ENCODE results near the gene GOLIM4.
A peak's percentile ranks its signal among the peaks of the same experiment; 100 is the strongest.
"Not testable (repeated sequence)": the region's sequence is repeated elsewhere in the genome, so short reads cannot be mapped to it uniquely, and the experiment has no call there.

GOLIM4 gene

DNA sequence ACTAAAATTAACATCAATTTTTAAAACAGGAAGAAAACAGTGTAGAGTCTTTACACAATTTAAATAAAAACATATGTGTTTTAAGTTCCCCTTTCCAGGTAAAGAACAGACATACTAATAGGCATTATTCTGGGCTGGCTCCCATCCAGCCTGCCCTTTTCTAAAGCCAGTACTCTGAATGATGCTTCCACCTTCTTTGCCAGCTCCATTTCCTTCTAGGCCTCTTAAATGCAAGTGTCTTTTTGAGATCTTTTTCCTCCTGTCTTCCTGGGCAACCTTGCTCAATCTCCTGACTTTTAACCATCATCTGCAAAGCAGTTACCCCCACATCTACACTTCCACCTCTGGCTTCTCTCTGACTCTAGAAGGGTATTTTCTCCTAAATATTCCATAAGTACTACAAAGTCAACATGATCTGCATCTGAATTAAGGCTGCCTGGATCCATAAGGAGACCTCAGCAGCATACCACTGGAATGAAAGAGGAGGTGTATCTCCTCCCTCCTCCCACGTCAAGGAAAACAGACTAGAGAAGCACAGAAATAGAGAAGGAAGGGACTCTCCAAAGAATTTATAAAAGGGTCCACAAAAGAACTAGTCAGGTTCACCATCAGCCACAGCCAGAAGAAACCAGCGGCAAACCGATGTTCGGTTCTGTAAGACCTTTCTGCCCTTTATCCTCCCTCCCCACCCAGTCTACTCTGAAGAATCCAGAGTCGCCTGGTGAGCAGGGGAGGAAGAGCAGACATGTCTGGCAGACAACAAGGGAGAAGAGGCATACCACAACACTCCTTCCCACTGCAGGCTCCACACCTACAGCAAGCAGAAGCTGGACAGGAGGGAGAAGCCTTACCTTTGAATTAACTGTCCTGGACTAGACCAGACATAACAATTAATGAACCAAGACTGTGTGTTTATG, 47.1 kb downstream of the GOLIM4 start:
- DNase-seq (ENCODE audit: low read depth): no peak

DNA sequence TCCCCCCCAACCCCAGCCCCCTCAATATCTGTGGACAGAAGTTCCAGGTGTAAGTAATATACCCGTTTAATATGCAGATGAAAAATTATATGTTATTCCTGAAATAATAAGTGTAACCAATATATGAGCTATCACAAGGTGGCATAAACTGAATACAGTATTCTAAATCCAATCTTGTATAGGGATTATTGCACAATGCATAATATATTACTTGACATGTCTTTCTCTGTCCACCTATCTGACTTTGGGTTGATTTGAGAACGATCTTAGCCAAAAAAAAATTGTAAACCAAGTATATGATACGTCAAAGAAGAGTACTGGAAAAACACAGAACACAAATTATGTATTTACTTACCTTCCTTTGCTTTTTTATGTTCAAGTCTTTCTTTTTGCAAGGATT, 47.8 kb downstream of the GOLIM4 start:
- no peak for DNase-seq (ENCODE audit: low read depth)

DNA sequence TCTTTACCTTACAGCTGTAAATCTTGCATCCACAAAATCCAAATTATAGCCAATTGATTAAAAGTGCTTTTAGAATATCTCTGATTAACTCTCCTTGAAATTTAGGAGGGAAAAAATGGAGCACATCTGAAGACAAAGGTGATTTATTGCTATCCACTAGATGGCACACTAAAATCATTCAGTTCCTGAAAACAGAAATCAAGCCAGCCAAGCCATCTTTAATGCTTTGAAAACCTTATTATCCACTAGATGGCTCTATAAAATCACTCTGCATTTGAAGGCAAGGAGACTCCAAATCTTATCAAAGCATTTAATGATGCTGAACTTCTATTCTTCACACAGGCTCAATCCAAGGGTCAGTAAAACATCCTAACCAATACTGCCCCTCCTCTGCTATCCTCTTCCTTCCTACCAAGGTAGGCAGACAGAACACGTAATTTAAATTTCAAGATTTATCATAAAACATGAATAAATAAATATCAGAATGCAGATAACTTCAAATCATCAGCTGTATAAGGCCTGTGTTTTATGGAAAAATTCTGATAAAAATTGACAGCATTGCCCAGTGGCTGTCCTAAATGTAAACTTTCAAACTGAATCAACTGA, 48.4 kb downstream of the GOLIM4 start:
- DNase-seq (ENCODE audit: low read depth): peak; percentile 81

DNA sequence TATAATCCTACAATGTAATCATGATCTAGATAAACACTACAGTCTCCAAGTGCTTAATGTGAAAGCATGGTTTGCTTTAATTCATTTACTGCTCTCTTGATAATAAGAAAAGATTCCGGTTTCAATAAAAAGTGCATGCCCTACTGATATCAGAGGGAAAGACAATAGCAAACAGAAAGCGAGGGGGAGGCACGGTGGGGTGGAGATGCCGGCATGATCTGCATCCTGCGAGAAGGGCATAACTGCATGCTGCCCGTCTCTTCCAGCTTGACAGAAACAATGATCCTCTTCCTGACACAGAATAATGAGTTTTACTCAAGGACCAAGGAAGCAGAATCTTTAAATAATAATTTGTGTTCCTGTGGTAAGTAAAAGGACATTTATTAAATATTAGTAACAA, 51.7 kb downstream of the GOLIM4 start:
- DNase-seq (ENCODE audit: low read depth): no peak

DNA sequence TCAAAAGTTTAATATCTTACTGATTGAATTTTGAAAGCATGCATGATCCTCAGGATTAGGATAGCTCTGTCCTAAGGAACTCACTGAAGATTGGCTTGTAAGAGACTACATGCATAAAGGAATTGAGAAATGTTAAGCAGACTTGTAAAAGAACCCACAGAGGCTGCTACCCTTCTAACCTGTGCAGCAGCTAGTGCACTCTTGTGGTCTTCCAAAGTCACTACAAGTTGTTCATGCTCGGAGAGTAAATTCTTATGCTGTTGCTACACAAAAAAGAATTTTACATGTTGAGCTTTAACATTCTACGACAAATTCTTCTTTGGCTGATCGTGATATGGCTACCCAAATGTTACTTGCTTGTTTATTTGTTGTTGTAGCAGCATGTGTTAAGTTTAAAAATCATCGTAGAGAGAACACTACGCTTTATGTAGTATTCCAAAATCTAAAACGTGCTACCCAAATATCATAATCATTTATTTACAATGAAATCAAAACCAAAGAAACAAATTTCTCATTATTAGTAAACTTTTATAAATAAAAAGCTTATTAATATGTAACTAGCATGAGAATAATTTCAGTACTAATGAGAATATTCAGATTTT, 55.0 kb downstream of the GOLIM4 start:
- peak; percentile 68 for DNase-seq (ENCODE audit: low read depth)

DNA sequence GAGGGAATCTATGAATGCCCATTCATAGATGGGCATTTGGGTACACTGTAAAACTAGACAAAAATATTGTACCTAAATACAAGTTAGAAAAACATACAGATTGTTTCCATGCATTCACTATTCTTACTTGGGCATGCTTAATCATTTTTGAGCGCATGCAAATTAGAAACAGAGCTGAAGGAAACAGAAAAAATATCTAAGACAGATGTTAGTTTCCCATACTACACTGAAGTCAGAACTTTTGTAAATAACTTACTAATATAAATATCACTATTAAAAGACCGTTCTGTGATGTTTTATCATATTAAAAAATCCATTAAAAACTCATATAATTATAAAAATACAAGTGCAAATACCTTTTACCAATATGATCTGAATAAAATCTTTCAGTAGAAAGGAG, 58.7 kb downstream of the GOLIM4 start:
- DNase-seq (ENCODE audit: low read depth): no peak

DNA sequence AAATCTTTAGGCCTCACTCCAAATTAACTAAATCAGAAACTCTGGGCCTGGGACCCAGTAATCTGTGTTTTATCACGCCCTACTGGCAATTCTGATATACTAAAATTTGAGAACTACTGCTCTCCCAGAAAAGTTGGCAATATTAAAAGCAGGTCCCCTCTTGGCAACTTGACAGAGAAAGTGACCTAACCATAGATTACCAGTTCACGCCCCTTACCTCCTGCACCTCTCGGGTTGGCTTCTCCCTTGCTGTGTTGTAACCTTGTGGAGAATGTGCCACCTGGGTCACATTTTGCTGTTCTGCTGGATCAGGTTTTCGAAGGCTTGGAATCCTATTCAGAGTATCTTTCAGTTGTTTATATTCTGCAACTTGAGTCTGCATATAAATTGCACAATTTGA, 59.1 kb downstream of the GOLIM4 start:
- DNase-seq (ENCODE audit: low read depth): no peak

DNA sequence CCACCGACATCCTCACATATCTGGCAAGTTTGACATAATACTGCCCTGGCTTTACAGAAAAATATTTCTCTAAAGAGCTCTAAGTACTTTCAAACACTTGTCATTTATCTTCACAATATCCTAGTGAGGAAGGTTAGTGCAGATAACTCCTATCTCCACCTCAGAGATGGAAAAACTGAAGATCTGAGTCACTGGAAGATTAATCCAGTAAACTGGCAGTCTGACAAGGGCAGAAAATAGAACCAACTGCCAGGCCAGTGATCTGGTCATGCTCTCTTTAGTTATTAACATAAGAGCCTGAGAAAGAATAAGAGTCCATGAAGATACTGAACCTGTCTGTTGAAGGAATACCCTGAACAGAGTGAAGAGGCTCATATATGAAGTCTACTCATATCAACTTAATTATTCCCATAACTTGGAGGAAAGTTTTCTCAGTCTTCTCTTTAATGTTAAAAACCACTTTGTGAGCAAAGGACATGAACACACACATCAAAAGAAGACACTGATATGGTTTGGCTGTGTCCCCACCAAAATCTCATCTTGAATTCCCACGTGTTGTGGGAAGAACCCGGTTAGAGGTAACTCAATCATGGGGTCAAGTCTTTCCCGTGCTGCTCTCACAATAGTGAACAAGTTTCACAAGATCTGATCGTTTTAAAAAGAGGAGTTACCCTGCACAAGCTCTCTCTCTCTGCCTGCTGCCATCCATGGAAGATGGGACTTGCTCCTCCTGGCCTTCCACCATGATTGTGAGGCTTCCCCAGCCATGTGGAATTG, 61.4 kb downstream of the GOLIM4 start:
- peak; percentile 26 for DNase-seq (ENCODE audit: low read depth)

DNA sequence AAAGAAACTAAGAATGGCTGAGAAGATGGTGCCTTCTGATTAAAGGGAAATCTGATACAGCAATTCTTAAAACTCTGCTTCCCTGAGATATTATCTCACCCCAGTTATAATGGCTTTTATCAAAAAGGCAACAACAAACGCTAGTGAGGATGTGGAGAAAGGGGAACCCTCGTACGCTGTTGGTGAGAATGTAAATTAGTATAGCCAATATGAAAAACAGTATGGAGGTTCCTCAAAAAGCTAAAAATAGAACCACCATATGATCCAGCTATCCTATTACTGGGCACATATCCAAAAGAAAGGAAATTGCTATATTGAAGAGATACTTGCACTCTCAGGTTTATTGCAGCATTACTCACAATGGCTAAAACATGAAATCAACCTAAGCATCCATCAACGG, 65.1 kb downstream of the GOLIM4 start:
- DNase-seq (ENCODE audit: low read depth): no peak

DNA sequence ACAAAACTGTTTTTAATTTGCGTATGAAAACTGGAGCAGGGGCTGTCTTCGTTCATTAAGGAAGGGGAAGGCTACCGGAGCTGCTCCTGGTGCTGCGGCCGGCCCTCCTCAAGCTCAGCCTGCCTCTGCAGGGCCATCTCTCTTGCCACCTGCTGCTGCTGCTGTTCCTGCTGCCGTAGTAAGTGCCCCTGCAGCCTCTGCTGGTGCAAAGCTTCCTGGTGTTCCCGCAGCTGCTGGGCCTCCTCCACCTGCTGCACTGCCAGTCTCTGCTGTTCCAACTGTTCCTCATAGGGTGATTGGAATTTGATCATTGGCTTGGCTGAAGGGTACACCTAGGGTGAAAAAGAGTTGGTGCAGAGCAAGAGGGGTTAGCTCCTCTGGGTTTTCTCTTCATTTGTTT, 66.0 kb downstream of the GOLIM4 start:
- DNase-seq (ENCODE audit: low read depth): no peak

DNA sequence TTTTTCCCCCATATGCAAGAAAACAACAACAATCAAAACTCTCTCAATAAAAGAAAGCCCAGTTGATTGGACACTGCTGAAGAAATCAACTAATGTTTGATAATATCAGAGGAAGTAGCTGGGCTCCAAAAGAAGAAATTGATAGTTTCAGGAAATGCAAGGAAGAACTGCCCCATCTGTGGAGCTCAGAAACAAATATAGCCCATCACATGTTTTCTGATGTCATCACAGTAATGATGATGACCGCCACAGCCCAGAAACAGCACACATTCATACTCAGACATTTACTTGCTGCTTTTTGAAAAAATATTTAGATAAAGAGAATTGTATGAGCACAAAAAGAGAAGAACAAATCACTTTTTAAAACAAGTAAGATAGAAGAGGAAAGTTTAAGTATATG, 67.6 kb downstream of the GOLIM4 start:
- no peak for DNase-seq (ENCODE audit: low read depth)

DNA sequence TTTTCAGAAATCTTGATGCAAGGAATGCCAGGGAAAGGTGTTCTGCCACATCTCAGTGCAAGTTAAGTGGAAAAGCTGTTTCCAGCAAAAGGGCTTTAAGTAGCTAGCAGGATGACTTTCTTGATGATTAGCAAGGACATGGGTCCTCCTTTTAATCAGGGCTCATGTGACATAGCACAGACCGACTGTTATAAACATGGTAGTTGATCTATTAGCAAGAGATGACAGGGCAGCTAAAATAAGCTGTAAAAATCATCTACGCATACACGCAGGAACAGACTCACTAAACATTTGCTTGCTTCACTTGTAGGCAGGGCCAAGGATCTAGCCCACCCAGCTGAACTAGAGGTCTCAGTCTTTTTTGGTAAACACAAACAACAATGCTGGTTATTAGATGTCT, 69.0 kb downstream of the GOLIM4 start:
- DNase-seq (ENCODE audit: low read depth): no peak

DNA sequence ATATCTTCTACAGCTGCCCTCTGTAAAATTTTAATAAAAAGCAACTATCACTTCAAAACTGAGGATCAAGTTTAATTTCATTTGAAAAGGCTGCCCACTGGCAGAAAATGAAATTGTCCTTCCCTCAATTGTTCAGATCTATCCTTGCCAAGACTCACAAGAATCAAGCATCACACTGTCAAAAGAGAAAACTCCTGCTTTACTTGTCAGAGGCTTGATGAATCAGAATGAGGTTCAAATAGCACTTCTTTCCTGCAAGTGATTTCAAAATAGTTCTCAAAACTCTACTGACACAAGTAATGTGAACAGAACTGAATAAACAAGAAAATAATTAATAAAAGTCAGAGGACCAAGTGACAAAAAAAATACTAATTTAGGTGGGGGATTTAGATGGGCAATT, 70.6 kb downstream of the GOLIM4 start:
- DNase-seq (ENCODE audit: low read depth): no peak

DNA sequence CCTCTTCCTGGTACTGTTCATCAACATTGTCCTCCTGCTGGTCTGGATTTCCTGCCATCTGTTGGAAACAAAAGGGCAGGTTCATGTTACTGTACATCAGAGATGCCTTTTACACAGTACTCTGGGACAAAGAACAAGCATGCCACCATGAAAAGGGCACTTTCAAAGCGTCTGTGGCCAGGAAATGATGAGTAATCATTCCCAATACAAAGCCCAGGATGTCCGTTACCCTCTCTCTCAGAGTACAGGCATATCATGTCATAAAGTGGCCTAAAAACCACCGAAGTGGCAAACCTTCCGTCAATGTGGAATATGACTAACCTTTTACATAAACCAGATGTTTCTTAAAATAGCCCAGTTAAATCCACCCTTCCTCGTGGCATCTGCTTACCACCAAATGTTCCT, 71.2 kb downstream of the GOLIM4 start:
- DNase-seq (ENCODE audit: low read depth): peak; percentile 51

DNA sequence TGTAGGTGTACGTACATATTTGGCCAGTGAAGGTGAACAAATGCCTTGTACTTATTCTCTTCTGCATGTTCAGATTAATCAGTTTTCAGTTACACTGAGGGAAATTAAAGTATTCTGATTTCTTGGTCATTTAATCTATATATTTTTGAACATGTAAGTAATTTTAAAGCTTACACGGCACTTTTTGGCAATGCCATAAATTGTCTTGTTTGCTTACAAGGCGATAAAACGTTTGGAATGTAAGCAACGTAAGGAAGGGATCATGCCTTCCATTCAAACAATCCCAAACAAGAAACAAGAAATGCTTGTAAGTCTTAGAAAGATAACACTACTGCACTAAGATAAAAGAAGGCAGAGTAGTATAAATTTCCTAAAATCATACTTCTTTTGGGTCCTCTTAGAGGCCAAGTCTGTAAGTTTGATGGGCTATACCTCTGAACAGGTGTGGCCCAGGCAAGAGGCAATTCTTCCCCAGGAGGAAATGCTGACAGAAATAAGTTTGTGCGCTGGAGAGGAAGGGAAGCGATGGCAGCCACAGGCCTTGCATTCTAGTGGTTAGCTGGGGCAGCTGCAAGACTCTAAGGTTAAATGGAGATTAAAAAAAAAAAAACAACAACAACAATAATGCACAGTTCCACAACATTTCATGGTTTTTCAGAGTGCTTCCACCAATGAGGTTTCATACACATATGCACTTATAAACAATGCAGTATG, 73.8 kb downstream of the GOLIM4 start:
- no peak for DNase-seq (ENCODE audit: low read depth)

DNA sequence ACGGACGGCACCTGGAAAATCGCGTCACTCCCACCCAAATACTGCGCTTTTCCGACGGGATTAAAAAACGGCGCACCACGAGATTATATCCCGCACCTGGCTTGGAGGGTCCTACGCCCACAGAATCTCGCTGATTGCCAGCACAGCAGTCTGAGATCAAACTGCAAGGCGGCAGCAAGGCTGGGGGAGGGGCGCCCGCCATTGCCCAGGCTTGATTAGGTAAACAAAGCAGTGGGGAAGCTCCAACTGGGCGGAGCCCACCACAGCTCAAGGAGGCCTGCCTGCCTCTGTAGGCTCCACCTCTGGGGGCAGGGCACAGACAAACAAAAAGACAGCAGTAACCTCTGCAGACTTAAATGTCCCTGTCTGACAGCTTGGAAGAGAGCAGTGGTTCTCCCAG, 84.4 kb downstream of the GOLIM4 start:
- not testable (repeated sequence) for DNase-seq (ENCODE audit: low read depth)

DNA sequence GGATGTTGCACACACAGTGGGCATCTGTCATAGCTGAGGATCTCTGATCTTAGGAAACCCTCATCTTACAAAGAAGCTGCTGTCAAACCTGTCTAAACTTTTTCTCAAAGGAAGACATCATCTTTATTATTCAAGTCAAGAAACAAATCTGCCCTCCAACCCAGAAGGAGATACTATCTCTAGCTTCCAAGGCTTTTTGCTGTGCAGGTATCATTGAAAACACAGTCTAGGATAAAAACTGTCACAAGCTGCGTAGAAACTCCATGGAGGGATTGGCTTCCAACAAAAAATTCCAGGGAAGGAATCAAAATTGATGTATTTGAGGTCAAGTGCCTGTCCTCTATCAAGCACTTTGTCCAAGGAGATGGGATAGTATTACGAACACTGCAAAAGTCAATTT, 89.1 kb downstream of the GOLIM4 start:
- DNase-seq (ENCODE audit: low read depth): no peak

DNA sequence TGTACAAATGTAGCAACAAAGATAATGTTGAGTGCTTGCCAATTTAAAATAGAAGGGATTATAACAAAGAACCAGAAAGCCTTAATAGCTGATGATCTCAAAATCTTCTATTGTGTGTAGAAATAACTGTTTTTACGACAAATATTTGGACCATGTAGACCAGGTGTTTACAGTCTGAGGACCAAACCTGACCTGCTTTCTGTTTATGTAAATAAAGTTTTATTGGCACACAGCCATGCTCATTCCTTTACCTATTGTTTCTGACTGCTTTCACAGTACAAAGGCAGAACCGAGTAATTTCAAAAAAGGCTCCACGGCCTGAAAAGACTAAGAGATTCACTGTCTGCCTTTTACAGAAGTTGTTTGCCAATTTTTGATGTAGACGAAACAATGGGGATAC, 91.8 kb downstream of the GOLIM4 start:
- no peak for DNase-seq (ENCODE audit: low read depth)

DNA sequence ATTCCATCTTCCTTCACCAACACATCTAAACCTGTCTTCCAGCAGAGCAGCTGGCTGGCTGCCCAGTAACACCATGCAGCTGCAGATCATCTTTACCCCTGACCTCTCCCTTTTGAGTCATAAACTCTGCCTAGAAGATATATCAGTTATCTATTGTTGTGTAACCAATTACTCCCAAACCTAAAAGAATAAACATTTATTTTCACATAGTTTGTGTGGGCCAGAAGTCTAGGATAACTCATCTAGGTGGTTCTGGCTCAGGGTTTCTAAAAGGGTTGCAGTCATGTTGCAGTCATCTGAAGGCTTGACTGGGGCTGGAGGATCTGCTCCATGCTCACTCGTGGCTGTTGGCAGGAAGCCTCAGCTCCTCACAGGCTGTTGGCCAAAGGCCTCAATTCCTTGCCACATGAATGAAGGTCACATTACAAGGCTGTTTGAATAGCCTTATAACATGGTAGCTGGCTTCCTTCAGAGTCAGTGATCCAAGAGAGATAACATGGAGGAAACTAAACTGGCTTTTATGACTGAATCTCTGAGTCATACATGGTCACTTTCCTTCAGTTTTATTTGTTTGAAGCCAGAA, 92.8 kb downstream of the GOLIM4 start:
- DNase-seq (ENCODE audit: low read depth): no peak

DNA sequence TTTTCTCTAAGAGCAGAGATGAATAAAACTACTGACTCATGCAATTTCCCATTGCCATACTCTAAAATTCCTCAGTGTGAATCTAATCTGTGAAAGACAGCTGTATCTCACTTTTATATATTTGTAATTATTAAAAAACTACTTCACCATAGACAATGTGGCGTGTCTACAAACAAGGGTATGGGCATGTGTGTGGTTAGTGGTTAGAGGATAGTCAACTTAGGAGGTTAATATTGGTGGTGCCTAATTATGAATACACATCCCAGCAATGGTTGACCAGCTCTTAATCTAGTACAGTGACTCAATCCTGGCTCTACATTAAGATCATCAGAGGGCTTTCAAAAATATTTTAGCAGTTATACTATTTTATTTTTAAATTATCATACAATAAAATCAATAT, 94.5 kb downstream of the GOLIM4 start:
- DNase-seq (ENCODE audit: low read depth): no peak

DNA sequence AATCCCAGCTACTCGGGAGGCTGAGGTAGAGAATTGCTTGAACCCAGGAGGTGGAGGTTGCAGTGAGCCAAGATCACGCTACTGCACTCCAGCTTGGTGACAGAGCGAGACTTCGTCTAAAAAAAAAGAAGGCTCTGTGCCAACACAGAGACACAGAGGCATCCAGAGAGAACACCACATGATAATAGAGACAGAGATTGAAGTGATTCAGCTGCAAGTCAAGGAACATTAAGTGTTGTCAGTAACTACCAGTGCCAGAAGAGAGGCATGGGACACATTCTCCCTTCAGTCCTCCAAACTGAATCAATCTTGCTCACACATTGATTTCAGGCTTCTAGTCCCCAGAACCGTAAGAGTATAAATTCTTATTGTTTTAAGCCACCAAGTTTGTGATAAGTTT, 97.5 kb downstream of the GOLIM4 start:
- DNase-seq (ENCODE audit: low read depth): no peak

DNA sequence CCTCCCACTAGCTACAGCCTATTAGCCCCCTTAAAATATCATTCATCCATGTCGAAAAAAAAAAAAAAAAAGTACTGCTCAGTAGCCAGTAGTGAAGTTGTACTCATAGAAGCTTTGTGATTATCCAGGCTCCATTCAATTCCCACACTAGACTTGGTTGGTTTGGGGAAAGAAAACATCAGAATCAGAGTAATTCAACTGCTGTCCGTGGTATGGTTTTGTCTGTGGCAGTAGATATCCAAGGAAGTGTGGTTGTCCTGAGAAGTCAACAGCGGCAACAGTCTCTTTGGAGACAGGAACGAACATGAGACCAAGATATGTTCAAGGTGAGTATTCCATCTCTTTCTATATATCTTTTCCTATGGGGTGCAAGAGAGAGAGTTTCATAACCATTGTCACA, 99.2 kb downstream of the GOLIM4 start:
- no peak for DNase-seq (ENCODE audit: low read depth)

Data from fibroblast of the conjunctiva (primary cell).